DOHH2 (cell line): ENCODE results near the gene TLR6.

ENCODE experiments used
- H3F3A ChIP-seq: fragments of 200-600 bp; sonication (generic), shearing (Covaris generic); 2 replicates; pipeline ENCODE4 v1.6.0; 2016; ENCODE audit warnings: antibody characterized with exemption, mild to moderate bottlenecking; ENCODE audit not compliant: control insufficient read depth, insufficient read depth
- H3K27ac ChIP-seq: fragments of 200-600 bp; sonication (generic); 2 replicates; pipeline ENCODE4 v1.5.1; 2014; ENCODE audit warnings: low read depth, mild to moderate bottlenecking, low read length, moderate library complexity
- H3K27me3 ChIP-seq: fragments of 200-600 bp; sonication (generic); 2 replicates; pipeline ENCODE4 v1.6.1; 2014; ENCODE audit warnings: mild to moderate bottlenecking, low read length, mixed read lengths; ENCODE audit not compliant: control insufficient read depth
- H3K36me3 ChIP-seq: fragments of 200-600 bp; sonication (generic); 2 replicates; pipeline ENCODE4 v1.6.1; 2014; ENCODE audit warnings: mild to moderate bottlenecking, low read length, moderate library complexity, mixed read lengths; ENCODE audit not compliant: control insufficient read depth
- H3K4me1 ChIP-seq: fragments of 200-600 bp; sonication (generic); 2 replicates; pipeline ENCODE4 v1.6.1; 2014; ENCODE audit warnings: mild to moderate bottlenecking, low read length, mixed read lengths; ENCODE audit not compliant: control insufficient read depth
- H3K4me2 ChIP-seq: fragments of 200-600 bp; sonication (generic); 2 replicates; pipeline ENCODE4 v1.6.0; 2014; ENCODE audit warnings: mild to moderate bottlenecking, low read length, moderate library complexity
- H3K4me3 ChIP-seq: fragments of 200-600 bp; sonication (generic); 2 replicates; pipeline ENCODE4 v1.5.1; 2014; ENCODE audit warnings: mild to moderate bottlenecking, low read length, mixed read lengths
- H3K79me2 ChIP-seq: fragments of 200-600 bp; sonication (generic); 2 replicates; pipeline ENCODE4 v1.6.1; 2014; ENCODE audit warnings: mild to moderate bottlenecking, low read length, mixed read lengths; ENCODE audit not compliant: control insufficient read depth
- H3K9me2 ChIP-seq: fragments of 200-600 bp; sonication (generic); replicated peaks from 2 replicates; pipeline ENCODE4 v1.6.1; 2014; ENCODE audit warnings: mild to moderate bottlenecking, low read length, mixed read lengths; ENCODE audit not compliant: control insufficient read depth
- H3K9me3 ChIP-seq: fragments of 200-600 bp; sonication (generic); 2 replicates; pipeline ENCODE4 v1.6.1; 2014; ENCODE audit warnings: antibody characterized with exemption, low read length, mixed read lengths; ENCODE audit not compliant: control insufficient read depth, insufficient read depth
- H4K20me1 ChIP-seq: fragments of 200-600 bp; sonication (generic); 2 replicates; pipeline ENCODE4 v1.6.0; 2014; ENCODE audit warnings: low read depth, mild to moderate bottlenecking, antibody characterized with exemption, low read length, moderate library complexity; ENCODE audit not compliant: control insufficient read depth, insufficient read depth
- EZH2phosphoT487 ChIP-seq: fragments of 200-600 bp; sonication (generic); IDR thresholded peaks from 2 replicates; pipeline ENCODE4 v1.6.1; 2017; ENCODE audit warnings: borderline replicate concordance, mild to moderate bottlenecking, antibody characterized with exemption, low read length, moderate library complexity, mixed read lengths
- TF ChIP-seq, protein P1 (sequence below): fragments of 200-600 bp; sonication (generic); IDR thresholded peaks from one replicate; pipeline ENCODE4 v1.5.1; 2014; ENCODE audit warnings: antibody characterized with exemption, mild to moderate bottlenecking, low read depth, low read length; ENCODE audit not compliant: poor library complexity, severe bottlenecking

Gene TLR6

DNA sequence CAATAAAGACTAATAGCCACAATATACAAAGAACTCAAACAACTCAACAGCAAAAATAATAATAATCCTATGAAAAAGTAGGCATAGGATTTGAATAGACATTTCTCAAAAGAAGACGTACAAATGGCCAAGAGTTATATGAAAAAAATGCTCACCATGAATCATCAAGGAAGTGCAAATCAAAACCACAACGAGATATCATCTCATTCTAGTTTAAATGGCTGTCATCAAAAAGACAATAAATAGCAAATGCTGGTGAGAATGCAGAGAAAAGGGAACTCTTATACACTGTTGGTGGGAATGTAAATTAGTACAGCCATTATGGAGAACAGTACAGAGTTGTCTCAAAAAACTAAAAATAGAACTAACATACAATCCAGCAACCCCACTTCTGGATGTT is 18.8 kb downstream of the TLR6 start:
- H3K9me2 ChIP-seq, result no peaks in the 10 kb centered on the region
- H3K4me1 ChIP-seq, result peaks cover 18% of the 10 kb centered on the region
- TF ChIP-seq EZH2phosphoT487, result no peak
- TF ChIP-seq, protein P1, sequence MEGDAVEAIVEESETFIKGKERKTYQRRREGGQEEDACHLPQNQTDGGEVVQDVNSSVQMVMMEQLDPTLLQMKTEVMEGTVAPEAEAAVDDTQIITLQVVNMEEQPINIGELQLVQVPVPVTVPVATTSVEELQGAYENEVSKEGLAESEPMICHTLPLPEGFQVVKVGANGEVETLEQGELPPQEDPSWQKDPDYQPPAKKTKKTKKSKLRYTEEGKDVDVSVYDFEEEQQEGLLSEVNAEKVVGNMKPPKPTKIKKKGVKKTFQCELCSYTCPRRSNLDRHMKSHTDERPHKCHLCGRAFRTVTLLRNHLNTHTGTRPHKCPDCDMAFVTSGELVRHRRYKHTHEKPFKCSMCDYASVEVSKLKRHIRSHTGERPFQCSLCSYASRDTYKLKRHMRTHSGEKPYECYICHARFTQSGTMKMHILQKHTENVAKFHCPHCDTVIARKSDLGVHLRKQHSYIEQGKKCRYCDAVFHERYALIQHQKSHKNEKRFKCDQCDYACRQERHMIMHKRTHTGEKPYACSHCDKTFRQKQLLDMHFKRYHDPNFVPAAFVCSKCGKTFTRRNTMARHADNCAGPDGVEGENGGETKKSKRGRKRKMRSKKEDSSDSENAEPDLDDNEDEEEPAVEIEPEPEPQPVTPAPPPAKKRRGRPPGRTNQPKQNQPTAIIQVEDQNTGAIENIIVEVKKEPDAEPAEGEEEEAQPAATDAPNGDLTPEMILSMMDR, result no peak
- H3K27me3 ChIP-seq, result no peaks in the 10 kb centered on the region
- H3K4me3 ChIP-seq, result no peak overlapping the region
- no peaks in the 10 kb centered on the region for H3F3A ChIP-seq
- H4K20me1 ChIP-seq, result no peaks in the 10 kb centered on the region
- H3K36me3 ChIP-seq, result peaks cover 13% of the 10 kb centered on the region
- H3K4me2 ChIP-seq, result peak overlapping the region; percentile 4; the same call in 1 of the 2 replicates
- peaks cover 17% of the 10 kb centered on the region for H3K9me3 ChIP-seq
- H3K27ac ChIP-seq, result no peak overlapping the region
- peaks cover 59% of the 10 kb centered on the region for H3K79me2 ChIP-seq

DNA sequence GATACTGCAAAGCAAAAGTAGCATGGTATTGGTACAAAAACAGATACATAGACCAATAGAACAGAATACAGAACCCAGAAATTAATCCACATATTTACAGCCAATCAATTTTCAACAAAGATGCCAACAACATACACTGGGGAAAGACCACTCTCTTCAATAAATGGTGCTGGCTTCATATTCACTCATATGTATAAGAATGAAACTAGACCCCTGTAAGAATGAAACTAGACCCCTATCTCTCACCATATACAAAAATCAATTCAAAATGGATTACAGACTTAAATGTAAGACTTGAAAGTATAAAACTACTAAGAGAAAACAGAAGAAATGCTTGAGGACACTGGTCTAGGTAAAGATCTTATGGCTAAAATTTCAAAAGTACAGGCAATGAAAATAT is 19.3 kb downstream of the TLR6 start:
- Histone ChIP-seq H3K27me3 (no peaks in the 10 kb centered on the region), H3K9me2 (no peaks in the 10 kb centered on the region), H3K4me3 (no peak overlapping the region), H3K4me1 (peaks cover 18% of the 10 kb centered on the region), H3F3A (no peaks in the 10 kb centered on the region), H3K27ac (no peak overlapping the region), H3K4me2 (peak overlapping the region; percentile 4; the same call in 1 of the 2 replicates), H4K20me1 (no peaks in the 10 kb centered on the region), H3K79me2 (peaks cover 62% of the 10 kb centered on the region), H3K9me3 (peaks cover 17% of the 10 kb centered on the region), H3K36me3 (peaks cover 13% of the 10 kb centered on the region)
- TF ChIP-seq, protein P1, result no peak
- TF ChIP-seq EZH2phosphoT487, result no peak

DNA sequence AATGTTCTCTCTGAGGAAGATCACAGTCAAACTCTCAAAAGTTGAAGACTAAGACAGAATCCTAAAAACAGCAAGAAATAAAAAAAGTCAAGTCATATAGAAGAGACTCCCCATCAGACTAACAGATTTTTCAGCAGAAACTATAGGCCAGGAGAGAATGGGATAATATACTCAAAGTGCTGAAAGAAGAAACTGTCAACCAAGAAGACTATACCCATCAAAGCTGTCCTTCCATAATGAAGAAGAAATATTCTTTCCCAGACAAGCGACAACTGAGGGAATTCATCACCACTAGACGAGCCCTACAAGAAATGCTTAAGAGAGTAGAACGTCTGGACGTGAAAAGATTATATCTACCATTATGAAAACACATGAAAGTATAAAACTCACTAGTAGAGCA is 22.0 kb downstream of the TLR6 start:
- H3K79me2 ChIP-seq, result peaks cover 69% of the 10 kb centered on the region
- H3F3A ChIP-seq, result no peaks in the 10 kb centered on the region

More for the DNA sequence above, 22.0 kb downstream of the TLR6 start:
- Histone ChIP-seq H3K4me3 (no peak overlapping the region), H3K9me3 (peaks cover 17% of the 10 kb centered on the region), H3K36me3 (peaks cover 13% of the 10 kb centered on the region), H3K4me2 (no peak overlapping the region), H3K4me1 (peaks cover 16% of the 10 kb centered on the region), H3K27me3 (no peaks in the 10 kb centered on the region), H3K27ac (no peak overlapping the region), H3K9me2 (no peaks in the 10 kb centered on the region), H4K20me1 (no peaks in the 10 kb centered on the region)
- TF ChIP-seq, protein P1, result no peak
- no peak for TF ChIP-seq EZH2phosphoT487
